ENCODE results near the gene TMIE. TPM values are rescaled to one million over a fixed set of nuclear protein-coding genes. Genes with fewer than 3 reads are reported as not detected.

Gene TMIE
- total and polyA plus RNA-seq, 2 of the 13 experiments (the other 11 are each of a cell fraction or from before 2014, with no cell fraction given), result not detected

GRCh38 chr3:46674031-46674845 lies 27.0 kb upstream of the TMIE start:
- CTCF ChIA-PET (ENCODE audit: low intra/inter-chr PET ratio, low total read pairs), result no interaction called here

More at GRCh38 chr3:46674031-46674845, 27.0 kb upstream of the TMIE start:
- ATAC-seq, result peak; percentile 71
- Histone ChIP-seq H3K4me1 (ENCODE audit: insufficient read depth, low read length) (no peaks in the 10 kb centered on the region), H3K79me2 (ENCODE audit: insufficient read depth, low read length) (no peaks in the 10 kb centered on the region), H4K20me1 (ENCODE audit: insufficient read depth, low read length) (no peaks in the 10 kb centered on the region), H3K9ac (ENCODE audit: insufficient read depth, low read depth, low read length) (no peak overlapping the region), H3K27ac (ENCODE audit: extremely low read length, insufficient read depth, low read length) (no peak overlapping the region), H3K4me3 (replicated peaks in 1 of 3; ENCODE audit: insufficient read depth in 1 of 3, low read depth in 2 of 3, low read length in 3 of 3) (no peak overlapping the region), H3K9me3 (ENCODE audit: low read length) (no peaks in the 10 kb centered on the region), H3K27me3 (ENCODE audit: control insufficient read depth in 1 of 2, insufficient read depth in 2 of 2, low read length in 2 of 2) (peaks cover 0 to 36% of the 10 kb centered on the region in 2 experiments; a peak in 4 of 5 replicates), H3K4me2 (ENCODE audit: low read depth, low read length) (no peak overlapping the region), H3K36me3 (replicated peaks in 1 of 2; ENCODE audit: control insufficient read depth in 1 of 2, insufficient read depth in 2 of 2, low read length in 2 of 2) (no peaks in the 10 kb centered on the region), H2AFZ (ENCODE audit: low read length) (no peak overlapping the region)
- POLR2A ChIA-PET, result no interaction called here
- 55% methylated on average over 8 of the region's 12 CpGs for WGBS (ENCODE audit: low lambda C conversion rate)
- DNase-seq (ENCODE audit: low spot score), result peak; percentile 12
- BruUV-seq (replicated peaks), result no TSS peak
- no peak for FAIRE-seq
- TF ChIP-seq STAG1 (CRISPR knock-in tag; IDR thresholded peaks at IDR 0.05), result 0 out of 2 replicates have a peak, but pooled peaks have one; percentile 7
- TF ChIP-seq ZNF329 (CRISPR knock-in tag; IDR thresholded peaks at IDR 0.05; ENCODE audit: low read depth), result peak; percentile 99
- no peak for TF ChIP-seq ZBTB7B (CRISPR knock-in tag; IDR thresholded peaks at IDR 0.05)
- TF ChIP-seq ZNF160 (CRISPR knock-in tag; IDR thresholded peaks at IDR 0.05), result no peak
- TF ChIP-seq SMC3 (IDR thresholded peaks at IDR 0.05; ENCODE audit: low read length), result peak; percentile 6; the same call in 1 of the 2 replicates
- peak; percentile 19; the same call in 1 of the 2 replicates for TF ChIP-seq CTCF (CRISPR knock-in tag; IDR thresholded peaks at IDR 0.05)
- intact Hi-C loops (cut with micrococcal nuclease; ENCODE audit: unreplicated experiment) (no loop called here), in situ Hi-C loops (cut with HindIII; ENCODE audit: extremely low pct_ligation_motif_present, low pct_unique_long_range_greater_than_20kb) (no loop called here)
